H1 (cell line): ENCODE measurements around the gene DEFB126. TPM values are rescaled to one million over a fixed set of nuclear protein-coding genes. Genes with fewer than 3 reads are reported as not detected.

ENCODE experiments used
- CTCF ChIA-PET: fragments of 300-600 bp; sonication (Branson Sonifier 250); formaldehyde crosslinking; loops from one replicate; lab custom pipeline; 2021; ENCODE audit not compliant: partially characterized antibody; lab: Charles Lee
- POLR2A ChIA-PET: fragments of 300-600 bp; sonication (Branson Sonifier 250); formaldehyde crosslinking; loops from one replicate; lab custom pipeline; 2021; ENCODE audit warnings: inconsistent platforms; ENCODE audit not compliant: partially characterized antibody; lab: Charles Lee
- DNase-seq, 2 experiments: peaks; one replicate each; pipeline versions ENCODE4 v3.0.0 to v3.0.0-alpha.2; 2010 to 2022; ENCODE audit warnings: low spot score in 2 of 2, low read depth in 1 of 2, mixed read lengths in 1 of 2
- FAIRE-seq: peaks from 2 replicates; lab custom pipeline; 2011; peaks lifted over from hg19 to GRCh38; lab: Jason Lieb, UNC
- H2AFZ ChIP-seq: 2 replicates; pipeline ENCODE4 v1.8.1; 2012; ENCODE audit warnings: low read length, inconsistent platforms
- H2AK5ac ChIP-seq: 2 replicates; pipeline ENCODE4 v1.6.1; 2013; ENCODE audit warnings: low read depth, low read length
- H2BK120ac ChIP-seq: replicated peaks from 2 replicates; pipeline ENCODE3; 2013; ENCODE audit warnings: low read depth, low read length, inconsistent platforms
- H2BK12ac ChIP-seq: 2 replicates; pipeline ENCODE4 v1.6.1; 2013; ENCODE audit warnings: low read depth, low read length
- H2BK15ac ChIP-seq: 2 replicates; pipeline ENCODE4 v1.6.1; 2013; ENCODE audit warnings: low read length
- H2BK20ac ChIP-seq: 2 replicates; pipeline ENCODE4 v1.6.1; 2013; ENCODE audit warnings: low read length
- H2BK5ac ChIP-seq: 2 replicates; pipeline ENCODE4 v1.6.1; 2013; ENCODE audit warnings: low read depth, low read length
- H3K14ac ChIP-seq: 2 replicates; pipeline ENCODE4 v1.6.1; 2013; ENCODE audit warnings: inconsistent platforms; ENCODE audit not compliant: insufficient read length
- H3K18ac ChIP-seq: 2 replicates; pipeline ENCODE4 v1.6.1; 2013; ENCODE audit warnings: low read length; ENCODE audit errors: extremely low read depth
- H3K23ac ChIP-seq: 2 replicates; pipeline ENCODE4 v1.6.1; 2013; ENCODE audit warnings: inconsistent platforms; ENCODE audit not compliant: insufficient read length
- H3K23me2 ChIP-seq: 2 replicates; pipeline ENCODE4 v1.6.1; 2013; ENCODE audit warnings: low read depth, low read length
- H3K27ac ChIP-seq: 2 replicates; pipeline ENCODE4 v1.6.1; 2011; ENCODE audit warnings: low read depth, low read length, inconsistent platforms
- H3K27me3 ChIP-seq, 4 experiments: replicated peaks in 1 of 4; 1 replicate in 1 of 4; 2 replicates in 3 of 4; pipeline versions ENCODE4 v1.6.1 to v1.8.1; 2011 to 2013; ENCODE audit warnings: low read length in 3 of 4, mild to moderate bottlenecking in 3 of 4, inconsistent platforms in 2 of 4, mixed read lengths in 2 of 4, moderate library complexity in 1 of 4; ENCODE audit not compliant: control insufficient read depth in 3 of 4, insufficient read depth in 3 of 4; ENCODE audit errors: extremely low read depth in 1 of 4
- H3K36me3 ChIP-seq, 4 experiments: 2 replicates each; pipeline versions ENCODE4 v1.6.1 to v1.8.1; 2011 to 2013; ENCODE audit warnings: mild to moderate bottlenecking in 4 of 4, low read length in 3 of 4, moderate library complexity in 2 of 4, control low read depth in 1 of 4, inconsistent platforms in 1 of 4; ENCODE audit not compliant: insufficient read depth in 4 of 4, control insufficient read depth in 2 of 4
- H3K4ac ChIP-seq: replicated peaks from 2 replicates; pipeline ENCODE3; 2013; ENCODE audit warnings: low read length, low read depth, mixed read lengths, inconsistent platforms; ENCODE audit not compliant: insufficient read length
- H3K4me1 ChIP-seq, 4 experiments: replicated peaks in 1 of 4; 1 replicate in 1 of 4; 2 replicates in 3 of 4; pipeline versions ENCODE4 v1.6.1 to v1.8.1; 2011 to 2013; ENCODE audit warnings: low read length in 3 of 4, inconsistent platforms in 2 of 4, mixed read lengths in 1 of 4; ENCODE audit not compliant: insufficient read depth in 4 of 4, control insufficient read depth in 3 of 4
- H3K4me2 ChIP-seq, 2 experiments: 2 replicates each; pipeline versions ENCODE4 v1.6.1 to v1.8.1; 2011 to 2013; ENCODE audit warnings: low read depth in 2 of 2, low read length in 2 of 2, control low read depth in 1 of 2, inconsistent platforms in 1 of 2, mild to moderate bottlenecking in 1 of 2; ENCODE audit not compliant: insufficient read depth in 1 of 2
- H3K4me3 ChIP-seq, 4 experiments: fragments of 200-600, 300-600 bp in 1 of 4; sonication (generic), shearing (Covaris generic), sonication (Bioruptor Twin) in 1 of 4; 2 replicates each; pipeline versions ENCODE4 v1.5.1 to v1.8.1; 2011 to 2016; ENCODE audit warnings: low read length in 4 of 4, low read depth in 3 of 4, control low read depth in 2 of 4, inconsistent platforms in 2 of 4, mild to moderate bottlenecking in 2 of 4, mixed read lengths in 1 of 4, moderate library complexity in 1 of 4; ENCODE audit not compliant: insufficient read depth in 2 of 4; ENCODE audit errors: extremely low read depth in 1 of 4
- H3K56ac ChIP-seq: replicated peaks from 2 replicates; pipeline ENCODE3; 2013; ENCODE audit warnings: low read depth, mild to moderate bottlenecking, mixed read lengths, low read length, inconsistent platforms; ENCODE audit not compliant: insufficient read length
- H3K79me1 ChIP-seq: 2 replicates; pipeline ENCODE4 v1.6.1; 2013; ENCODE audit warnings: low read depth, low read length, control low read depth
- H3K79me2 ChIP-seq, 2 experiments: 2 replicates each; pipeline versions ENCODE4 v1.6.1 to v1.8.1; 2012 to 2013; ENCODE audit warnings: low read length in 2 of 2, mild to moderate bottlenecking in 2 of 2, inconsistent platforms in 1 of 2; ENCODE audit not compliant: insufficient read depth in 2 of 2, control insufficient read depth in 1 of 2
- H3K9ac ChIP-seq, 4 experiments: replicated peaks in 1 of 4; 1 replicate in 1 of 4; 2 replicates in 3 of 4; pipeline versions ENCODE4 v1.6.1 to v1.8.1; 2011 to 2013; ENCODE audit warnings: low read depth in 3 of 4, low read length in 3 of 4, control low read depth in 2 of 4, mild to moderate bottlenecking in 2 of 4, moderate library complexity in 2 of 4, inconsistent platforms in 1 of 4; ENCODE audit errors: extremely low read depth in 1 of 4
- H3K9me3 ChIP-seq, 2 experiments: 2 replicates each; pipeline versions ENCODE4 v1.6.1 to v1.8.1; 2012 to 2013; ENCODE audit warnings: mild to moderate bottlenecking in 2 of 2, moderate library complexity in 2 of 2, control low read depth in 1 of 2, inconsistent platforms in 1 of 2, low read depth in 1 of 2, low read length in 1 of 2, mixed read lengths in 1 of 2; ENCODE audit not compliant: insufficient read depth in 2 of 2
- H4K20me1 ChIP-seq, 2 experiments: replicated peaks in 1 of 2; 2 replicates each; pipeline versions ENCODE3 to v1.8.1; 2011 to 2013; ENCODE audit warnings: inconsistent platforms in 2 of 2, low read length in 2 of 2, mild to moderate bottlenecking in 1 of 2; ENCODE audit not compliant: insufficient read depth in 2 of 2, control insufficient read depth in 1 of 2
- H4K5ac ChIP-seq: 2 replicates; pipeline ENCODE4 v1.6.1; 2013; ENCODE audit warnings: low read length, low read depth, mixed read lengths, inconsistent platforms; ENCODE audit not compliant: insufficient read length
- H4K8ac ChIP-seq: 2 replicates; pipeline ENCODE4 v1.8.0; 2013; ENCODE audit warnings: mild to moderate bottlenecking, moderate library complexity, low read length, inconsistent platforms; ENCODE audit not compliant: insufficient read depth; ENCODE audit errors: extremely low read depth
- H4K91ac ChIP-seq: replicated peaks from 2 replicates; pipeline ENCODE3; 2013; ENCODE audit warnings: low read length, mixed read lengths, inconsistent platforms; ENCODE audit not compliant: insufficient read length
- WGBS, 2 experiments: shearing (Covaris generic) in 1 of 2; methylation state at CpG; one replicate each; pipeline versions ENCODE4 v1.1.6 to v1.1.7; 2013 to 2015; ENCODE audit warnings: low lambda C conversion rate in 2 of 2, mixed read lengths in 2 of 2, inconsistent platforms in 1 of 2, low coverage in 1 of 2, missing lambda C conversion rate in 1 of 2; ENCODE audit not compliant: insufficient replicate concordance in 2 of 2, insufficient coverage in 1 of 2, insufficient read length in 1 of 2; ENCODE audit errors: extremely low coverage in 1 of 2, missing lambda C conversion rate in 1 of 2; 5-methylcytosine and 5-hydroxymethylcytosine counted together
- polyA plus RNA-seq, 7 experiments: library from polyadenylated mRNA; depleted of rRNA in 3 of 7; stranded (reverse) in 5 of 7; unstranded in 2 of 7; fragments of >200 nt in 5 of 7; fragments of 200-250 nt in 2 of 7; gene quantifications; 1 replicate in 5 of 7; 2 replicates in 1 of 7; 4 replicates in 1 of 7; pipeline versions ENCODE4 v1.2.1 to v1.2.3, GENCODE V29; 2011 to 2013; ENCODE audit warnings: missing spikeins in 2 of 7, mixed read lengths in 2 of 7
- total RNA-seq: library from RNA; stranded (reverse); fragmentation: NEBNext Ultra II Directional; extraction: Animal tissue kit (Norgen Biotek cat#: 25700); gene quantifications from 2 replicates; pipeline ENCODE4 v1.2.1, GENCODE V29; 2021
- TF ChIP-seq, protein P1 (sequence below): IDR thresholded peaks from 2 replicates; pipeline ENCODE4 v1.6.1; 2011; ENCODE audit warnings: low read depth, mild to moderate bottlenecking, low read length; ENCODE audit not compliant: insufficient read depth

The DEFB126 gene
- total and polyA plus RNA-seq, 2 of the 8 experiments (the other 6 are each of a cell fraction or from before 2014, with no cell fraction given): not detected

DNA sequence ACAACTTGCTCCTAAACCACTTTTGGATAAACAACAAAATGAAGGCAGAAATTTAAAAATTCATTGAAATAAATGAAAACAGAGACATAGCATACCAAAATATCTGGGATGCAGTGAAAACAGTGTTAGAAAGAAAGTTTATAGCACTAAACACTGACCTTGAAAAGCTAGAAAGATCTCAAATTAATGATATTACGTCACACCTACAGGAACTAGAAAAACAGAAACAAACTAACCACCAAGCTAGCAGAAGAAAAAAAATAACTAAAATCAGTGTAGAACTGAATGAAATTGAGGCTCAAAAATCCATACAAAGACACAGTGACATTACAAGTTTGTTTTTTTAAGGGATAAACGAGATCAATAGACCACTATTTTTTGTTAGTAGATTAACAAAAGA is 41.9 kb downstream of the DEFB126 start:
- no peak for FAIRE-seq
- no peaks in the 10 kb centered on the region for H3K4me1 ChIP-seq
- H3K23ac ChIP-seq: no peak overlapping the region
- POLR2A ChIA-PET: no interaction called here
- no peak overlapping the region for H4K91ac ChIP-seq
- H3K9me3 ChIP-seq: peaks cover 24 to 49% of the 10 kb centered on the region in 2 experiments; a peak in 3 of 4 replicates
- H3K23me2 ChIP-seq: no peaks in the 10 kb centered on the region
- no peak overlapping the region for H3K14ac ChIP-seq
- H2BK120ac ChIP-seq: no peak overlapping the region
- H3K9ac ChIP-seq: no peak overlapping the region
- TF ChIP-seq, protein P1, sequence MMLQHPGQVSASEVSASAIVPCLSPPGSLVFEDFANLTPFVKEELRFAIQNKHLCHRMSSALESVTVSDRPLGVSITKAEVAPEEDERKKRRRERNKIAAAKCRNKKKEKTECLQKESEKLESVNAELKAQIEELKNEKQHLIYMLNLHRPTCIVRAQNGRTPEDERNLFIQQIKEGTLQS: no peak
- no peak overlapping the region for H2BK15ac ChIP-seq
- no peak overlapping the region for H4K8ac ChIP-seq
- H3K18ac ChIP-seq: no peak overlapping the region
- H2BK5ac ChIP-seq: no peak overlapping the region
- H3K36me3 ChIP-seq: no peaks in the 10 kb centered on the region
- no peak overlapping the region for H2BK12ac ChIP-seq
- no peak overlapping the region for H3K4me2 ChIP-seq
- H2BK20ac ChIP-seq: no peak overlapping the region
- H3K79me2 ChIP-seq: no peaks in the 10 kb centered on the region
- no peak overlapping the region for H3K4me3 ChIP-seq
- no peak overlapping the region for H4K5ac ChIP-seq
- H3K4ac ChIP-seq: no peak overlapping the region
- no peak overlapping the region for H3K27ac ChIP-seq
- no peak overlapping the region for H2AFZ ChIP-seq
- no peak overlapping the region for H3K56ac ChIP-seq
- WGBS, 2 experiments: 60% methylated on average over 2 of the region's 2 CpGs; no CpG with 5 or more reads in 1 of the 2 experiments
- H2AK5ac ChIP-seq: no peak overlapping the region
- CTCF ChIA-PET: no interaction called here
- no peaks in the 10 kb centered on the region for H4K20me1 ChIP-seq
- no peaks in the 10 kb centered on the region for H3K79me1 ChIP-seq
- H3K27me3 ChIP-seq: no peaks in the 10 kb centered on the region
- no peak for DNase-seq
